Sciatic nerve (tissue), 2 donors: ENCODE data around the gene ARL6. TPM values are rescaled to one million over a fixed set of nuclear protein-coding genes. Genes with fewer than 3 reads are reported as not detected.
"Not testable (repeated sequence)": the region's sequence is repeated elsewhere in the genome, so short reads cannot be mapped to it uniquely, and the experiment has no call there.

Experiments used
- ATAC-seq: fragments of 200-7000 bp; cut with Tn5 transposase; one replicate; pipeline ENCODE4 v1.9.1; 2020; ENCODE audit warnings: mild to moderate bottlenecking, moderate library complexity
- DNase-seq: peaks from one replicate; pipeline ENCODE4 v3.0.0-alpha.2; 2020; ENCODE audit warnings: low spot score
- intact Hi-C: fragments of 100-400 bp; cut with DNase I; formaldehyde crosslinking; loops from one replicate; pipeline ENCODE4 v1.14.2; 2022
- total RNA-seq: library from RNA; stranded (reverse); fragmentation: NEBNext Ultra II Directional; extraction: Animal tissue kit (Norgen Biotek cat#: 25700); gene quantifications from one replicate; pipeline ENCODE4 v1.2.1, GENCODE V29; 2021
- donor health status: DM: no; HTN: no; CAD: no.
- donor health status: DM: no; HTN: no; CAD: no.

ARL6 gene
- total RNA-seq, 1 donor from 2014 or later: 9.8 TPM

DNA sequence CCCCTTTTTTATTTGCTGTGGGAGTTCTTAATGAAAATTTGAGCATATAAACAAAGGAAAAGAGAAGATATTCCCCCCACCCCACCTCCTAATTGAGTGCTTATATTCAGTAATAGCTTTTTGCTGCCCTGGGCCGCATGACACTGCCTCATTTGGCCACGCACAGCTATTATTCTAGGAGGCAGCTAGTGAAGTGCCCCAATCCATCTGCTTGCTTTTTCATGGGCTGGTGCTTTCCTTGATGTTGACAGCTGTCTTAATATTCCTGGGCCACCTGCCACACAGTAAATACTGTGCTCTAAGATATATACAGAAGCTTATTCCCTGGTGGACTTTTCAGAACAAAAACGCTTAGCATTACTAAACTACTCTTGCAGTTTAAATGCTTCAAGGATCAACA is 53.4 kb downstream of the ARL6 start:
- ATAC-seq (no peak), DNase-seq (no peak)
- intact Hi-C loops: no loop called here

DNA sequence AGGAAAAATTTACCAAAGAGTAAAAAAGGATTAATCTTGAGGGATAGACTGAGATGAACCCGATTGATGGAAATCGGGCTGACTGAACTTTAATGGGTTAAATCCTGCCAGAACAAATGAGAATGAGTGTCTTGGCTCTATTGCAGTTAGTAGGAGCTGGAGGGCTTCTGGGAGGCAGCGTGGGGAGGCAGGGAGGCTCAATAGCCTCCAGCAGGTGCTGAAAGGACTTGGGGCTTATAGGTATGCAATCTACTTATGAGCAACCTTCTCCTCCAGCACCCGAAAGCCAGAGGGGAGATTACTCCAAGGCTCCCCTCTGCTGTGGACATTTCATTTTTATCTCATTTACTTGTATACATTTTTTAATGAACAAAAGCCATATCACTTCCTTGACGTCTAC is 56.2 kb downstream of the ARL6 start:
- intact Hi-C loops: no loop called here
- no peak for ATAC-seq

DNA sequence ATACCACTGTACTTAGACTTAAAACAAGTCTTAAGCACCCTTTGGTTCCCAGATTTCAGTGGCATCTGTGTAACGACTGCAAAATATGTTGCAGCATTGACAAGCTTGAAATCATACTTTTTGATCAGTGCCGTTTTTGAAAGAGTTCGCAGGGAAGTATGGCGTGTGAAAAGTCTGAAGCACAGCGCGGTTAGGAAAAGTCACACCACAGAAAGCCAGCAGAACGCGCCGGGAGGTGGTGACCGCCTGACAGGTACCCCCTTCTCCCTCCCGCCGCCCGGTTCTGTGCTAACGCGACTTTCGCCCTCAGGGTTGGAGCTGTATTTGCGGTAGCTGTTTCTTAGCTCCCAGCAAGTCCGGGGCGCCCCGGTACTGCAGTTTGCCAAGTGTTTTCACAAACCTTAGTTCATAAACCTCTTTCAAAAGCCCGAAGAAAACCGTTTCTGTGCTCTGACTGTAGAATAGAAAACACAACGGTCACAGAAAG is 56.8 kb downstream of the ARL6 start:
- intact Hi-C loops: no loop called here
- peak; percentile 75 for DNase-seq

More for the DNA sequence above, 56.2 kb downstream of the ARL6 start:
- no peak for DNase-seq

DNA sequence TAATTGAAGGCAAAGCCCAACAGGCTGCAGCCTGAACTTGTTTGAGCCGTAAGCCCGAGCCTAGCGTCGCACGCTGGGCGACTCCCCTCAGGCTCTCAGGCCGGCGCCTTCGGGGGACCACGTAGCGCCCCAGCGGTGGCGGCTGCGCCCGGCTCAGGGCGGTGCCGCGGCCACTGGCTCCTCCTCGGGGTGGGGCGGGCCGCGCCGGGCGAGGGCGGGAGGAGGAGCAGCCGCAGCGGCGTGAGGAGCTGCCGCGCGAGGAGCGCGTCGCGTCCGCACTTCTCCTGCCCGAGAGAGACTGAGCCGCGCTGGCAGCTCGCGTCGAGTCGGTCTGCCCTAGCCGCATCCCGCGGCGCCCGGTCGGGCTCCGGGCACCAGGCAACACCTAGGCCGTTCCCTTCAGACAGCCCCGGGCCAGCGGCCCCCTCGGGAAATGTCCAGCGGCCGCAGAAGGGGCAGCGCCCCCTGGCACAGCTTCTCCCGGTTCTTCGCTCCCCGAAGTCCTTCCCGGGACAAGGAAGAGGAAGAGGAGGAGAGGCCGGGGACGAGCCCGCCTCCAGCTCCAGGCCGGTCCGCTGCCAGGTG is 57.3 kb downstream of the ARL6 start, which contains the start of gene CRYBG3:
TSS of gene CRYBG3 (plus strand) at position 238 of the 585 bp plus-strand sequence. CDS start at position 434, 196 bp downstream.
- DNase-seq (peak; percentile 89), ATAC-seq (peak; percentile 97)
- intact Hi-C loops: no loop called here

More for the DNA sequence above, 56.8 kb downstream of the ARL6 start:
- peak; percentile 36 for ATAC-seq

DNA sequence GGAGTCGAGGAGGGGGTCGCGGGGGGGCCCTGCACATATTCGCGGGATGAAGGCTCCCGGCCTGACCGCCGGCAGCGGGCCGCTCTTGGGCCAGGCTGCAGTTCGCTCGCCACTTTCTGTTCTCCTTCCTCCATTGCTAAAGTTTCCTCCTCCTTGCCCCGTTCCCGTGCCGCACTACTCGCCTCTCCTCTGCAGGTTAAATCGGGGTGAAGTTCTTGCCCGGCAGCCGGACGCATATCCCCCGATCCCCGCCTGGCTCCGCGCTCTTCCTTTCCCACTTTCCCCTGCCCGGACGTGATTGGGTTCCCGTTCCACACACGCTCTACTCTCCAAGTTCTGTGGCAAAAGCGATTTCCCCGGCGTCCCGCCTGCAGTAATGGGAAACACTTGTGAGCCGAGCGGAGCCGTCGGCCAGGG is 57.8 kb downstream of the ARL6 start:
- intact Hi-C loops: no loop called here
- peak; percentile 76 for DNase-seq
- ATAC-seq: peak; percentile 67

DNA sequence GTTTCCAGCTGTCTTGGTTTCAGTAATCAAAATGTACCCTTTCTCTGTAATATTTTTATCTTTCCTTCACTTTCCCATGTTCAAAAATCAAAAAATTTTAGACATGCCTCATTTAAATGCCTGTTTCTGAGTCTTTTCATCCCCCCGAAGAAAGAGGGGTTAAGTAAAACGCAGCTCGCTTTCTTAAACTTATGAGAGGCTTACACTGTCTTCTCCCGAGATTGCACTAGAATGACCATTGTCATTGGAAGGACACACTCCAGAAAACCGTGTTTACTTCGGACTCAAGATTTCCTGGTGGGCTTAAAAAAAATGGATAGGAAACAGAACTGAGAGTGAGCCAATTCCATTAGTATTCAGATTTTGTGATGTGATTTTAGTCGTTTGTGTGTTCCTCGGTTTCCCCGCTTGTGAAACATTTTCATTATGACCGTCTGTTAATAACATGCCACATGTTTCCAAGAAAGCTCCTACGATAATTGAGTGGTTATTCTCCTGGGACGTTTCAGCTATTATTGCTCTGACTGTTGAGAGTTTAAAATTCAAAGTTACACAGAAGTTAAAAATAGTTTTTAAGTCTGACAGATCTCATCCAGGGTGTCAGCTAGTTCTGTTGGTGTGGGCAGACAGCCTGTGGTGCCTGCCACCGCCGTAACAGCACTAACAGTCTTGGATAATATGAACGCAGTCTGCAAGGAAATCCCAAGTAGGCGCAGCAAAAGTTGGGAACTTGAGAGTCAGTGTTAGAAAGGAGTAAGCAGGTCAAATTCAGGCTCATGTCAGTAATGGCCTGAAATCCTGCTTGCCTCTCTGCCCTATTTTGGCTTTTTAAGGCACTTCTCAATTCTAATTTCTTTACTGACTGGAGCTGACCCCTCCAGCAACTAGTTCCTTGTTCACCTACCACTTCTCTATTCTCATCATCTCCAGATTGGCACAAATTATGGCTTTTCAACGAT is 58.8 kb downstream of the ARL6 start:
- DNase-seq: no peak
- intact Hi-C loops: no loop called here
- peak; percentile 5 for ATAC-seq

DNA sequence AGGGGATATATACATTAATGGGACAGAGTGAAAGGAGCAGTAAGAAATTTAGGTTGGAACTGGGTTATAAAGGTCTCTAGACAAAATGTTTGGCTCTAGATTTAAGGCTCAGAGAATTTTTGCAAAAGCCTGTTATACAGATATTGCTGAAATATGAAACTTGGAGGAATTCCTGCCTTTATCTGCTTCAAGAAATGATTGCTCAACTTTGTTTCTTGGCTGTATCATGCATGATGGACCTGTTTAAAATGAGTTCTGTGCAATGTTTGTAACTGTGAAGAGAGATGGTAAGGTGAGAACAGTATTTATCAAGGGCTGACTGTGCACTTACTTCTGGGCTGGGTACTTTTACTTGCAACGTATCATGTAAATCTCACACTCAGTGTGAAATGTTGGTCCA is 60.5 kb downstream of the ARL6 start:
- ATAC-seq: no peak

DNA sequence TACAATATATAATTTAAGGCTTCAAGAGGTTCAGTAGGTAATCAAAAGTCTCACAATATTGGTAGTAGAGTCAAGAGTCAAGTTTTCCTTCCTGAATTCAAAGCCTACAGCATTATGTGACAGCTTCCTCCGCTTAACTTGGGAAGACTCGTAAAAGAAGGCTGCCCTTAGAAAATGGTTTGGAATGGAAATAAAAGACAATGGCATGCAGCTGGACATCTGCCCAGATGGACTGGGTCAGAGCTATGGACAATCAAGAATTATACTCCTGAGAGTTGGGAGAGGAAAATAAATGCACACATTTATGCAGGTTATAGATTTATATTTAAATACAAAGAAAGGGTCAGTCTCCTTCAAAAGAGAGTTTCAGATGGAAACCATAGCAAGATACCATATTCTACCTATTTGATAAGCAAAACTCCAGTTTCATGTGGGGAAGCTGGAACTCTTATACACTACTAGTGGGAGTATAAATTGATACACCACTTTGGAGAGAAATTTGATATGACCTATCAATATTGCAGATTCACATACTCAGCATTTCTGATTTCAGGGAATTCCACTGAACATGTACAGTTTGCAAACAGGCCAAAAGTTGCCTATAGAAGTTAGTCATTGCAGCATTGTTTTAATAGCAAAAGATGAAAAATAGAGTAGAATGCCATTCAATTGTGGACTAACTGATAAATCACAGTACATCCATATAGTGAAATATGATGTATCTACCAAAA is 63.3 kb downstream of the ARL6 start:
- intact Hi-C loops: no loop called here
- DNase-seq (no peak), ATAC-seq (no peak)

More for the DNA sequence above, 60.5 kb downstream of the ARL6 start:
- no peak for DNase-seq
- intact Hi-C loops: no loop called here

DNA sequence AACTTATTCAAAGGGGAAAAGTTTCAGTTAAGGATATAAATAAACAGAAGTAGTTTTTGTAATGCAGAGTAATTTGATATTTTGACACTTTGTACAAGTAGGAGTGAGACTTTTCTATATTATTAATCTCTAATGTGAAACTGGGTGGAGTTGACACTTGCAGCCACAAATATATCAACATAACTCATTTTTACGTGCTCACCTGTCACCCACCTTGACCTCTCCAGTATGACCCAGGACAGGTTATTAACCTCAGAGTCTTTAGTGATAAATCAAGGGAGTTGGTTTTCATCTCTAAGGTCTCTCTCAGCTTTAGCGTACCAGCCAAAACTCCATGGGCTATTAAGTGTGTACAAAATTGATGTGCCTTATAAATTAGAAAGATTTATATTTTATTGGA is 64.6 kb downstream of the ARL6 start:
- intact Hi-C loops: no loop called here
- no peak for DNase-seq

DNA sequence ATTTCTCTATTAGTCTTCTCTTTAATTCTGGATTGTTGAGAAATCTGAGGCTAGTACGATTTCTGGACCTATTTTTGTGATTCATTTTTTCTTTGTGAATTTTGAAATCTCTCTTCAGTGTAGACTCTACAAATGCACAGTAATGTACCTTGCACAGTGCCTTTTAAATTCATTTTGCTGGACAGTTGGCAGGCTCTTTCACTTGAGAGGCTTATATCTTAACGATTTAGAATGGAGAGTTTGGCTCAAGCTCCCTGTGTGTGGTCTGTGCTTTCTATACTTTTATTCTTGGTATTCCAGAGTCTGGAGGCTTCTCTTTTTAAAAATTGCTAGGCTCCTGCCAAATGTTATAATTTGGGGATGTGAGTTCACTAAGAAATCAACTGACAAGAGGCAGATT is 66.1 kb downstream of the ARL6 start:
- ATAC-seq (no peak), DNase-seq (no peak)
- intact Hi-C loops: no loop called here

More for the DNA sequence above, 64.6 kb downstream of the ARL6 start:
- no peak for ATAC-seq

DNA sequence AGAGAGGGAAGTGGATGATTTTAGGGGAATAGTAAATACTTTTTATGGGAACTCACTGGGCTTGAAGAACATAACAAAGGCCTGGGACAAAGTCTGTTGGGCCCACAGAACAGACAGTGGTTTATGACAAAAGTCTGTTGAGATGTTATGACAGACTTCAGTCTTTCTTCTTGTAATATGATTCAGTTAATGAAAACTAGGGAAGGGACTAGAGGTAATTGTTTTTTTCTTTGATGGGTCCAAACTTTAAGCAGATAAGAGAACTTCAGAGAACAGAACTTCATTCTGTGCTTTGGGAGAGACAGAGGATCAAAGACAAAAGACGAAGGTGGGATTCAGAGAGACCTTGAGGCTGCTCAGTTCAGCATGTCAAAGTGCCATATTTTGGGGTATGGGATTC is 66.6 kb downstream of the ARL6 start:
- ATAC-seq: no peak
- DNase-seq: no peak
- intact Hi-C loops: no loop called here

DNA sequence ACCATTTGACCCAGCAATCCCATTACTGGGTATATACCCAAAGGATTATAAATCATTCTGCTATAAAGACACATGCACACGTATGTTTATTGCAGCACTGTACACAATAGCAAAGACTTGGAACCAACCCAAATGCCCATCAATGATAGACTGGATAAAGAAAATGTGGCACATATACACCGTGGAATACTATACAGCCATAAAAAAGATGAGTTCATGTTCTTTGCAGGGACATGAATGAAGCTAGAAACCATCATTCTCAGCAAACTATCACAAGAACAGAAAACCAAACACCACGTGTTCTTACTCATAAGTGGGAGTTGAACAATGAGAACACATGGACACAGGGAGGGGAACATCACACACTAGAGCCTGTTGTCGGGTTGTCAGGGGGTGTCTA is 68.6 kb downstream of the ARL6 start:
- DNase-seq, ATAC-seq, intact Hi-C loops: not testable (repeated sequence)

DNA sequence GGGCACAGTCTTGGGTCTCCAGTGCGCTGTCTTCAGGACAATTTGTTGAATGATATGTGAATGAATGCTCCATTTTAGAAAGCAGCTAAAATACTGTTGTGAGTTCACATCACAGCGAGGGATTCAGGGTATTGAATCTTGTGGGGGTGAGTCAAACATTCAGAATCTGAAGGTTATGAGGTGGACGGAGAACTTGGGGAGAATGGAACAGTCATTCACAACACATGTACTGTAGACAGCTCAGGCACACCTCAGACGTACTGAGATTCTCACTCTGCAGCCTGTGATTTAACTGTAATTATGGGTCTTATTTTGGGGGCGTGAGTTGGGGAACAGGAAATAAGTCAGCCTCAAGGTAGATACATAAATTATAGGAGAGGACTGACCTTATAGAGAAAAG is 71.2 kb downstream of the ARL6 start:
- DNase-seq: no peak
- intact Hi-C loops: no loop called here
- no peak for ATAC-seq

DNA sequence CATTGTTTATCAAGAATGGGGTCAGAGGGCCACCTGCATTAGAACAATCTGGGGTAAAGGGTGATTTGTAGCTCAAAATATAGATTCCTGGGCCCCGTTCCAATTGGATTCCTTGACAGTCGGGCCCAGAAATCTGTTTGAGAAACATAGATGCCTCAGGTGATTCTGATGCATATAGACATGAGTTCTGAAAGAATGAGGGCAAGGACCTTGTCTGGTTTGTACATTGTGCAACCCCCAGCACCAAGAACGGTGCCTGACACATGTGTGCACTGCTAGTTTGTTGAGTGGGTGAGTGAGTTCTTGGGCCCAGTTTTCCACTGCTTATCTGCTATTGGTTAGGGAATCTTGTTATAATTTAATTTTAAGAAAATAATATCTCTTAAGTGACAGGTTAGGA is 73.8 kb downstream of the ARL6 start:
- no peak for ATAC-seq

DNA sequence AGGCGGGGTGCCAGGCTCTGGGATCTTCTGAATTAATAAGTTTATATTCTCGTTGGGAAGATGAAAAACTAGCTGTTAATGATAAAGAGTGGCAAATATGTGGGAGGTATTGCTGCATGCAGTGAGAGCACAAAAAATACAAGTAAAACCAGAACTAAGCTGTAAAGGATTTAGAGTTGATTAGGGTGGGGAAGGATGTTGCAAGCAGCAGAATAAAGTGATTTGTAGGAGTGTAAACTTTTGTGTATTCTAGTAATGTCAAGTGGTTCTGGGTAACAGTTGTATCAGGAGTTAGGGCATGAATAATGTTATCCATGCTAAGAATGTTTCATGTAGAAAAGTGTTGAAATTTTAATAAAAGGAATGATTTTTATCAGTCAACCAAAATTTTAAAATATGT is 75.4 kb downstream of the ARL6 start:
- no peak for DNase-seq
- ATAC-seq: no peak
- intact Hi-C loops: no loop called here

More for the DNA sequence above, 73.8 kb downstream of the ARL6 start:
- intact Hi-C loops: no loop called here
- DNase-seq: no peak

DNA sequence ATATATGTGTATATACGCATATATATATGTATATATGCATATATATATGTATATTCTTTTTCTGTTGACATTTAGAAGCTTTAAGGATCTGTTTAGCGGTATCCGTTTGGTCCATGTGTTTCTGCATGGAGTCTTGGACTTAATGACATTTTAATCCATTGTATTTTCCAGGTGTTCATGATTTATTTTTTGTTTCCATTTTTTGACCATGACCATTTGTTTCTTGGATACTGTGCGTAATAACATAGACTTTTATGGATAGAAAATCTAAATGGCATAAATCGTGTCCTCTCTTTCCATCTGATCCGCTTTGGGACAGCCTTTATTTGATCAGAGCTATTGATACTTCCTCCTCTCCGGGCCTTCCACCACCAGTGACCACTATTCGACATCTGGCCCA is 76.7 kb downstream of the ARL6 start:
- no peak for DNase-seq

DNA sequence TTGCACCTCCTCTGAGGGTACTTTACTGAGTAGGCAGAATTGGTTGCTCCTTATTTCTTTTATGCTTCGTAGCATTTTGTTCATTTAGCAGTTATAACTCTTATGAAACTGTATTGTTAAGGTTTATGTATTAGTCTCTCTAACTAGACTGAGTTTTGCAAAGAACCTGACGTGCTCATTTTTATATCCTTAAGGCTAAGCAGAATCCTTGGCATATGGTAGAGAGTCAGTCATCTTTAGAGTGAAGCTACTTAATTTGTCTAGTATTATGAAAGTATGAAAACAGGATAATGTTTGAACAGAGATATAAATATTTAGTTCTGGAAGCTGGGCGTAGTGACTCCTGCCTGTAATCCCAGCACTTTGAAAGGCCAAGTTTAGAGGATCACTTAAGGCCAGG is 77.4 kb downstream of the ARL6 start:
- intact Hi-C loops: no loop called here
- ATAC-seq: no peak
- DNase-seq: no peak

More for the DNA sequence above, 76.7 kb downstream of the ARL6 start:
- intact Hi-C loops: no loop called here
- ATAC-seq: no peak

DNA sequence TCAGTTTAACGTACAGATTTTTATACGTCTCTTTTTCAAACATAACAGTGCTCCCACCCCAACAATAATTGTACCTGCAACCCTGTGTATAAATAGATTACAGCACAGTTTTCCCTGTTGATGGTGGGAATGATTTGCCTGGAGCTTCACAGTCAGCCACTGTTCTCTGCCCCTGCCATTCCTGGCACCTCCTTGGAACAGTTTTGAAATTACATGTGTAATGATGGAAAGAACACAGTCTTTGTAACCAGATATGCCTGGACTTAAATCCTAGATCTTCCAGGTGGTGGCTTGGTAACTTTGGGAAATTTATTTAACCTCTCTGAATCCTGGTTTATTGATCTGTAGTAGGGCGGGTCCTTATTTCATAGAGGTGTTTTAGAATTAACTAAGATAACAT is 84.2 kb downstream of the ARL6 start:
- DNase-seq (no peak), ATAC-seq (no peak)
- intact Hi-C loops: no loop called here
